HG02884 (cell line): ENCODE data around the gene ZNF429.
"Not testable (repeated sequence)": the region's sequence is repeated elsewhere in the genome, so short reads cannot be mapped to it uniquely, and the experiment has no call there.

Source experiments
- ATAC-seq: cut with Tn5 transposase; IDR thresholded peaks from one replicate; pipeline ENCODE4 v1.9.1; 2021; ENCODE audit warnings: mild to moderate bottlenecking, moderate library complexity; ENCODE audit not compliant: unreplicated experiment

ZNF429 gene

GRCh38 chr19:21588065-21588601 lies 82.7 kb downstream of the ZNF429 start:
- no peak for ATAC-seq

GRCh38 chr19:21590867-21591266 lies 85.5 kb downstream of the ZNF429 start:
- no peak for ATAC-seq

GRCh38 chr19:21593008-21593481 lies 87.6 kb downstream of the ZNF429 start:
- no peak for ATAC-seq

GRCh38 chr19:21593502-21593901 lies 88.1 kb downstream of the ZNF429 start:
- ATAC-seq = no peak

GRCh38 chr19:21593934-21594820 lies 88.8 kb downstream of the ZNF429 start:
- ATAC-seq = no peak

GRCh38 chr19:21595185-21595584 lies 89.8 kb downstream of the ZNF429 start:
- no peak for ATAC-seq

GRCh38 chr19:21602082-21602658 lies 96.8 kb downstream of the ZNF429 start:
- no peak for ATAC-seq

GRCh38 chr19:21602659-21603430 lies 97.4 kb downstream of the ZNF429 start:
- ATAC-seq = not testable (repeated sequence)

GRCh38 chr19:21603431-21604231 lies 98.2 kb downstream of the ZNF429 start:
- ATAC-seq = no peak

GRCh38 chr19:21604351-21604926 lies 99.0 kb downstream of the ZNF429 start:
- ATAC-seq = no peak
